IPS-15b (cell line): ENCODE measurements around the gene PCOLCE2.

Experiments used
- H3K27me3 ChIP-seq: one replicate; pipeline ENCODE4 v1.6.1; 2013; ENCODE audit warnings: low read length; ENCODE audit not compliant: control insufficient read depth, insufficient read depth
- H3K36me3 ChIP-seq: one replicate; pipeline ENCODE4 v1.6.1; 2013; ENCODE audit warnings: low read length; ENCODE audit not compliant: control insufficient read depth, insufficient read depth
- H3K4me1 ChIP-seq: one replicate; pipeline ENCODE4 v1.6.1; 2013; ENCODE audit warnings: mild to moderate bottlenecking, low read length; ENCODE audit not compliant: control insufficient read depth, insufficient read depth
- H3K4me3 ChIP-seq: one replicate; pipeline ENCODE4 v1.5.1; 2013; ENCODE audit warnings: low read depth, low read length
- H3K9ac ChIP-seq: one replicate; pipeline ENCODE4 v1.6.1; 2013; ENCODE audit warnings: low read depth, mild to moderate bottlenecking, low read length
- H3K9me3 ChIP-seq: one replicate; pipeline ENCODE4 v1.6.1; 2013; ENCODE audit warnings: mild to moderate bottlenecking, low read length; ENCODE audit not compliant: control insufficient read depth, insufficient read depth

The PCOLCE2 gene

GRCh38 chr3:142819179-142819578 lies 69.7 kb downstream of the PCOLCE2 start:
- Histone ChIP-seq H3K9ac (no peak overlapping the region), H3K9me3 (no peaks in the 10 kb centered on the region)

GRCh38 chr3:142818651-142819050 lies 70.2 kb downstream of the PCOLCE2 start:
- H3K36me3 ChIP-seq = no peaks in the 10 kb centered on the region
- H3K9ac ChIP-seq = no peak overlapping the region
- no peak overlapping the region for H3K4me3 ChIP-seq
- no peaks in the 10 kb centered on the region for H3K27me3 ChIP-seq
- H3K4me1 ChIP-seq = no peaks in the 10 kb centered on the region
- no peaks in the 10 kb centered on the region for H3K9me3 ChIP-seq

More at GRCh38 chr3:142819179-142819578, 69.7 kb downstream of the PCOLCE2 start:
- H3K4me1 ChIP-seq = no peaks in the 10 kb centered on the region
- H3K27me3 ChIP-seq = no peaks in the 10 kb centered on the region
- no peaks in the 10 kb centered on the region for H3K36me3 ChIP-seq
- H3K4me3 ChIP-seq = no peak overlapping the region

GRCh38 chr3:142817897-142818296 lies 71.0 kb downstream of the PCOLCE2 start:
- Histone ChIP-seq H3K9ac (no peak overlapping the region), H3K9me3 (no peaks in the 10 kb centered on the region), H3K4me3 (no peak overlapping the region), H3K36me3 (no peaks in the 10 kb centered on the region), H3K4me1 (no peaks in the 10 kb centered on the region), H3K27me3 (no peaks in the 10 kb centered on the region)

- no peaks in the 10 kb centered on the region for H3K36me3 ChIP-seq
Observed at GRCh38 chr3:142817356-142817755, 71.5 kb downstream of the PCOLCE2 start.

GRCh38 chr3:142815803-142816202 lies 73.1 kb downstream of the PCOLCE2 start:
- Histone ChIP-seq H3K9ac (no peak overlapping the region), H3K4me1 (no peaks in the 10 kb centered on the region), H3K27me3 (no peaks in the 10 kb centered on the region), H3K9me3 (no peaks in the 10 kb centered on the region), H3K36me3 (no peaks in the 10 kb centered on the region), H3K4me3 (no peak overlapping the region)

More at GRCh38 chr3:142817356-142817755, 71.5 kb downstream of the PCOLCE2 start:
- Histone ChIP-seq H3K9me3 (no peaks in the 10 kb centered on the region), H3K4me1 (no peaks in the 10 kb centered on the region), H3K4me3 (no peak overlapping the region), H3K9ac (no peak overlapping the region), H3K27me3 (no peaks in the 10 kb centered on the region)

GRCh38 chr3:142809259-142809658 lies 79.6 kb downstream of the PCOLCE2 start:
- no peaks in the 10 kb centered on the region for H3K36me3 ChIP-seq
- H3K4me1 ChIP-seq = no peaks in the 10 kb centered on the region
- H3K27me3 ChIP-seq = no peaks in the 10 kb centered on the region
- no peak overlapping the region for H3K4me3 ChIP-seq
- no peak overlapping the region for H3K9ac ChIP-seq
- no peaks in the 10 kb centered on the region for H3K9me3 ChIP-seq

- Histone ChIP-seq H3K9ac (no peak overlapping the region), H3K36me3 (no peaks in the 10 kb centered on the region), H3K4me3 (no peak overlapping the region), H3K4me1 (no peaks in the 10 kb centered on the region), H3K9me3 (no peaks in the 10 kb centered on the region), H3K27me3 (no peaks in the 10 kb centered on the region)
Observed at GRCh38 chr3:142808103-142808917, 80.6 kb downstream of the PCOLCE2 start.

- no peak overlapping the region for H3K9ac ChIP-seq
- no peaks in the 10 kb centered on the region for H3K36me3 ChIP-seq
- no peaks in the 10 kb centered on the region for H3K4me1 ChIP-seq
- H3K27me3 ChIP-seq = no peaks in the 10 kb centered on the region
- no peaks in the 10 kb centered on the region for H3K9me3 ChIP-seq
- H3K4me3 ChIP-seq = no peak overlapping the region
Observed at GRCh38 chr3:142802891-142803290, 86.0 kb downstream of the PCOLCE2 start.

GRCh38 chr3:142801746-142802145 lies 87.1 kb downstream of the PCOLCE2 start:
- Histone ChIP-seq H3K27me3 (no peaks in the 10 kb centered on the region), H3K36me3 (no peaks in the 10 kb centered on the region), H3K9ac (no peak overlapping the region), H3K4me1 (no peaks in the 10 kb centered on the region), H3K9me3 (no peaks in the 10 kb centered on the region), H3K4me3 (no peak overlapping the region)

- H3K9me3 ChIP-seq = no peaks in the 10 kb centered on the region
- H3K4me1 ChIP-seq = peaks cover 8% of the 10 kb centered on the region
- H3K9ac ChIP-seq = no peak overlapping the region
- no peak overlapping the region for H3K4me3 ChIP-seq
- H3K36me3 ChIP-seq = no peaks in the 10 kb centered on the region
- no peaks in the 10 kb centered on the region for H3K27me3 ChIP-seq
Observed at GRCh38 chr3:142796823-142797222, 92.1 kb downstream of the PCOLCE2 start.

GRCh38 chr3:142795332-142795731 lies 93.6 kb downstream of the PCOLCE2 start:
- no peaks in the 10 kb centered on the region for H3K36me3 ChIP-seq
- H3K9me3 ChIP-seq = no peaks in the 10 kb centered on the region
- H3K27me3 ChIP-seq = no peaks in the 10 kb centered on the region
- H3K9ac ChIP-seq = no peak overlapping the region
- no peak overlapping the region for H3K4me3 ChIP-seq
- peaks cover 8% of the 10 kb centered on the region for H3K4me1 ChIP-seq

- Histone ChIP-seq H3K27me3 (no peaks in the 10 kb centered on the region), H3K4me3 (no peak overlapping the region), H3K9me3 (no peaks in the 10 kb centered on the region), H3K4me1 (peaks cover 8% of the 10 kb centered on the region), H3K36me3 (no peaks in the 10 kb centered on the region), H3K9ac (no peak overlapping the region)
Observed at GRCh38 chr3:142794508-142794907, 94.4 kb downstream of the PCOLCE2 start.
